ENCODE measurements around the gene PDIA2. TPM values are rescaled to one million over a fixed set of nuclear protein-coding genes. Genes with fewer than 3 reads are reported as not detected.
"Not testable (repeated sequence)": the region's sequence is repeated elsewhere in the genome, so short reads cannot be mapped to it uniquely, and the experiment has no call there.

The PDIA2 gene
- total and polyA plus RNA-seq, 2 donors from 2014 or later: not detected

DNA sequence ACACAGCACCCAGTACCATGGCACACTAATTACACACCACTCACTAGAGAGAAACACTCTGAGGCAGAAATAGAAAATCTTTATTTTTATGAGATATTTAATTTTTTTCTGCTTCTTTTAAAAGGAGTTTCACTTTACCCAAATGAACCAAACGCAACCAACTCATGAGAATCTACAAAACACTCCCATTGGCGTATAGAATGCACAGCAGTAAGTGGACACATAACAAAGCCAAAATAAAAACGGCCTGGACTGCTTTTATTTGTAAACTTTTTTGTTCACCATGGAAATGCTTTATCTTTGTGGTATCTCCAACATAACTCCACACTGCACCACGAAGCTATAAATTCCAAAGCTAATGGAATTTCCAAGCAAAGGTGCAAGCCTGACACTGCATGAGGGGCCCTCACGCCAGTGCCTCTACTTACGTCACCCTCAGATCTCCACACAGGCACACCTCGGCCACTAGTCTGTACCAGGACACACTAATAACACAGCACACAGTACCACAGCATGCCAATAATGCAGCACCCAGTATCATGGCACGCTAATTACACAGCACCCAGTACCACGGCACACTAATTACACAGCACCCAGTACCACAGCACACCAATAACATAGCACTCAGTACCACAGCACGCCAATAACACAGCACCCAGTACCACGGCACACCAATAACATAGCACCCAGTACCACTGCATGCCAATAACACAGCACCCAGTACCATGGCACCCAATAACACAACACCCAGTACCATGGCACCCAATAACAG, 52.1 kb downstream of the PDIA2 start:
- H3K9ac ChIP-seq (ENCODE audit: low read length in 3 of 3); H3K27me3 ChIP-seq (ENCODE audit: control insufficient read depth, insufficient read depth, low read length); H3K4me3 ChIP-seq (ENCODE audit: low read length in 3 of 3); H3K9me3 ChIP-seq (ENCODE audit: control insufficient read depth in 2 of 3, insufficient read depth in 1 of 3, low read length in 3 of 3); DNase-seq; H3K36me3 ChIP-seq (ENCODE audit: control insufficient read depth in 2 of 3, insufficient read depth in 3 of 3, low read length in 3 of 3); intact Hi-C loops (cut with DNase I); H3K27ac ChIP-seq (ENCODE audit: low read depth in 2 of 2, low read length in 2 of 2); FAIRE-seq; H3K4me1 ChIP-seq (ENCODE audit: control insufficient read depth in 2 of 3, insufficient read depth in 2 of 3, low read depth in 1 of 3, low read length in 3 of 3): not testable (repeated sequence)

DNA sequence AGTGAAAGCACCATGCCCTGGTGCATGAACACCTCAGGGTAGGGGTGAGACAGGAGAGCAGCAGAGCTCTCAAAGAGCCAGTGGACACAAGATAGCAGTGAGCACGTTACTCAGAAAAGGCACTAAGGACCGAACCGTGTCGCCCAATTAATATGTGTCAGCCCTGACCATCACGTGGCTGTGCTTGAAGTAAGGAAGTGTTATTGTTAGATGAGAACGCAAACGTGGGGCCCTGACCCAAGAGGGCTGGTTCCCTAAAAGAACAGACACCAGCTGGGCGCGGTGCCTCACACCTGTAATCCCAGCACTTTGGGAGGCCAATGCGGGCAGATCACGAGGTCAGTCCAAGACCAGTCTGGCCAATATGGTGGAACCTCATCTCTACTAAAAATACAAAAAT, 53.3 kb downstream of the PDIA2 start:
- intact Hi-C loops (cut with DNase I): no loop called here
- no peak for DNase-seq
- H3K9me3 ChIP-seq (ENCODE audit: control insufficient read depth in 2 of 3, insufficient read depth in 1 of 3, low read length in 3 of 3): no peaks in the 10 kb centered on the region
- no peak overlapping the region for H3K27ac ChIP-seq (ENCODE audit: low read depth in 2 of 2, low read length in 2 of 2)
- no peaks in the 10 kb centered on the region for H3K36me3 ChIP-seq (ENCODE audit: control insufficient read depth in 2 of 3, insufficient read depth in 3 of 3, low read length in 3 of 3)
- TF ChIP-seq, protein P1, sequence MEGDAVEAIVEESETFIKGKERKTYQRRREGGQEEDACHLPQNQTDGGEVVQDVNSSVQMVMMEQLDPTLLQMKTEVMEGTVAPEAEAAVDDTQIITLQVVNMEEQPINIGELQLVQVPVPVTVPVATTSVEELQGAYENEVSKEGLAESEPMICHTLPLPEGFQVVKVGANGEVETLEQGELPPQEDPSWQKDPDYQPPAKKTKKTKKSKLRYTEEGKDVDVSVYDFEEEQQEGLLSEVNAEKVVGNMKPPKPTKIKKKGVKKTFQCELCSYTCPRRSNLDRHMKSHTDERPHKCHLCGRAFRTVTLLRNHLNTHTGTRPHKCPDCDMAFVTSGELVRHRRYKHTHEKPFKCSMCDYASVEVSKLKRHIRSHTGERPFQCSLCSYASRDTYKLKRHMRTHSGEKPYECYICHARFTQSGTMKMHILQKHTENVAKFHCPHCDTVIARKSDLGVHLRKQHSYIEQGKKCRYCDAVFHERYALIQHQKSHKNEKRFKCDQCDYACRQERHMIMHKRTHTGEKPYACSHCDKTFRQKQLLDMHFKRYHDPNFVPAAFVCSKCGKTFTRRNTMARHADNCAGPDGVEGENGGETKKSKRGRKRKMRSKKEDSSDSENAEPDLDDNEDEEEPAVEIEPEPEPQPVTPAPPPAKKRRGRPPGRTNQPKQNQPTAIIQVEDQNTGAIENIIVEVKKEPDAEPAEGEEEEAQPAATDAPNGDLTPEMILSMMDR (IDR thresholded peaks at IDR 0.05; ENCODE audit: borderline replicate concordance, extremely low read depth, insufficient read depth): no peak
- H3K4me1 ChIP-seq (ENCODE audit: control insufficient read depth in 2 of 3, insufficient read depth in 2 of 3, low read depth in 1 of 3, low read length in 3 of 3): peaks cover 0 to 4% (median 0%) of the 10 kb centered on the region in 3 donors
- no peak overlapping the region for H3K9ac ChIP-seq (ENCODE audit: low read length in 3 of 3)
- no peaks in the 10 kb centered on the region for H3K27me3 ChIP-seq (ENCODE audit: control insufficient read depth, insufficient read depth, low read length)
- no peak for FAIRE-seq
- H3K4me3 ChIP-seq (ENCODE audit: low read length in 3 of 3): no peak overlapping the region

Other genes starting within 250 kb of the PDIA2 start
- 8.8 TPM for gene POLR3K, start 229.6 kb upstream of the PDIA2 start, total RNA-seq
- 18.5 TPM for gene POLR3K, start 229.6 kb upstream of the PDIA2 start, polyA plus RNA-seq (ENCODE audit: insufficient read depth, low read depth, low replicate concordance)
- gene SNRNP25, start 229.3 kb upstream of the PDIA2 start, total RNA-seq: 14.7 TPM
- gene SNRNP25, start 229.3 kb upstream of the PDIA2 start, polyA plus RNA-seq (ENCODE audit: insufficient read depth, low read depth, low replicate concordance): 60.3 TPM
- 33.1 TPM for gene RHBDF1, start 210.5 kb upstream of the PDIA2 start, total RNA-seq
- 12.0 TPM for gene RHBDF1, start 210.5 kb upstream of the PDIA2 start, polyA plus RNA-seq (ENCODE audit: insufficient read depth, low read depth, low replicate concordance)
- gene MPG, start 204.9 kb upstream of the PDIA2 start, total RNA-seq: 40.8 TPM
- 54.3 TPM for gene MPG, start 204.9 kb upstream of the PDIA2 start, polyA plus RNA-seq (ENCODE audit: insufficient read depth, low read depth, low replicate concordance)
- 37.8 TPM for gene NPRL3, start 144.5 kb upstream of the PDIA2 start, total RNA-seq
- 21.3 TPM for gene NPRL3, start 144.5 kb upstream of the PDIA2 start, polyA plus RNA-seq (ENCODE audit: insufficient read depth, low read depth, low replicate concordance)
- gene HBZ, start 130.5 kb upstream of the PDIA2 start, total RNA-seq: not detected
- not detected for gene HBZ, start 130.5 kb upstream of the PDIA2 start, polyA plus RNA-seq (ENCODE audit: insufficient read depth, low read depth, low replicate concordance)
- gene HBM, start 117.2 kb upstream of the PDIA2 start, total RNA-seq: not detected
- gene HBM, start 117.2 kb upstream of the PDIA2 start, polyA plus RNA-seq (ENCODE audit: insufficient read depth, low read depth, low replicate concordance): not detected
- gene HBA2, start 110.3 kb upstream of the PDIA2 start, total RNA-seq: 33.9 TPM
- gene HBA2, start 110.3 kb upstream of the PDIA2 start, polyA plus RNA-seq (ENCODE audit: insufficient read depth, low read depth, low replicate concordance): 11.1 TPM
- 41.1 TPM for gene HBA1, start 106.5 kb upstream of the PDIA2 start, total RNA-seq
- 2.6 TPM for gene HBA1, start 106.5 kb upstream of the PDIA2 start, polyA plus RNA-seq (ENCODE audit: insufficient read depth, low read depth, low replicate concordance)
- gene HBQ1, start 102.7 kb upstream of the PDIA2 start, total RNA-seq: not detected
- gene HBQ1, start 102.7 kb upstream of the PDIA2 start, polyA plus RNA-seq (ENCODE audit: insufficient read depth, low read depth, low replicate concordance): not detected
- 72.0 TPM for gene LUC7L, start 53.7 kb upstream of the PDIA2 start, total RNA-seq
- gene LUC7L, start 53.7 kb upstream of the PDIA2 start, polyA plus RNA-seq (ENCODE audit: insufficient read depth, low read depth, low replicate concordance): 56.3 TPM
- 109 TPM for gene FAM234A, start 48.3 kb upstream of the PDIA2 start, total RNA-seq
- 65.3 TPM for gene FAM234A, start 48.3 kb upstream of the PDIA2 start, polyA plus RNA-seq (ENCODE audit: insufficient read depth, low read depth, low replicate concordance)
- gene RGS11, start 7.2 kb upstream of the PDIA2 start, total RNA-seq: 5.9 TPM
- 2.5 TPM for gene RGS11, start 7.2 kb upstream of the PDIA2 start, polyA plus RNA-seq (ENCODE audit: insufficient read depth, low read depth, low replicate concordance)
- gene ARHGDIG, start 2.6 kb upstream of the PDIA2 start, total RNA-seq: 0.88 TPM
- not detected for gene ARHGDIG, start 2.6 kb upstream of the PDIA2 start, polyA plus RNA-seq (ENCODE audit: insufficient read depth, low read depth, low replicate concordance)
- gene AXIN1, start 69.6 kb downstream of the PDIA2 start, total RNA-seq: 24.6 TPM
- 9.7 TPM for gene AXIN1, start 69.6 kb downstream of the PDIA2 start, polyA plus RNA-seq (ENCODE audit: insufficient read depth, low read depth, low replicate concordance)
- gene MRPL28, start 87.4 kb downstream of the PDIA2 start, total RNA-seq: 59.1 TPM
- gene MRPL28, start 87.4 kb downstream of the PDIA2 start, polyA plus RNA-seq (ENCODE audit: insufficient read depth, low read depth, low replicate concordance): 201 TPM
- gene PGAP6, start 98.8 kb downstream of the PDIA2 start, total RNA-seq: 65.0 TPM
- gene PGAP6, start 98.8 kb downstream of the PDIA2 start, polyA plus RNA-seq (ENCODE audit: insufficient read depth, low read depth, low replicate concordance): 144 TPM
- gene NME4, start 114.0 kb downstream of the PDIA2 start, total RNA-seq: 56.6 TPM
- 100 TPM for gene NME4, start 114.0 kb downstream of the PDIA2 start, polyA plus RNA-seq (ENCODE audit: insufficient read depth, low read depth, low replicate concordance)
- 23.8 TPM for gene DECR2, start 118.7 kb downstream of the PDIA2 start, total RNA-seq
- gene DECR2, start 118.7 kb downstream of the PDIA2 start, polyA plus RNA-seq (ENCODE audit: insufficient read depth, low read depth, low replicate concordance): 58.9 TPM
- gene RAB11FIP3, start 142.5 kb downstream of the PDIA2 start, total RNA-seq: 84.9 TPM
- gene RAB11FIP3, start 142.5 kb downstream of the PDIA2 start, polyA plus RNA-seq (ENCODE audit: insufficient read depth, low read depth, low replicate concordance): 162 TPM
- gene CAPN15, start 244.5 kb downstream of the PDIA2 start, total RNA-seq: 52.9 TPM
- 17.9 TPM for gene CAPN15, start 244.5 kb downstream of the PDIA2 start, polyA plus RNA-seq (ENCODE audit: insufficient read depth, low read depth, low replicate concordance)

Data from kidney (tissue), 14 donors.